WI38 (cell line): ENCODE results near the gene THSD4.
"Not testable (repeated sequence)": the region's sequence is repeated elsewhere in the genome, so short reads cannot be mapped to it uniquely, and the experiment has no call there.

Source experiments
- H3K4me3 ChIP-seq: 2 replicates; pipeline ENCODE4 v1.5.1; 2011; ENCODE audit warnings: low read depth, mild to moderate bottlenecking, control low read depth, low read length
- CTCF ChIP-seq: IDR thresholded peaks from 2 replicates; pipeline ENCODE4 v1.5.1; 2012; ENCODE audit warnings: low read depth, mild to moderate bottlenecking, control low read depth, low read length

The THSD4 gene

DNA sequence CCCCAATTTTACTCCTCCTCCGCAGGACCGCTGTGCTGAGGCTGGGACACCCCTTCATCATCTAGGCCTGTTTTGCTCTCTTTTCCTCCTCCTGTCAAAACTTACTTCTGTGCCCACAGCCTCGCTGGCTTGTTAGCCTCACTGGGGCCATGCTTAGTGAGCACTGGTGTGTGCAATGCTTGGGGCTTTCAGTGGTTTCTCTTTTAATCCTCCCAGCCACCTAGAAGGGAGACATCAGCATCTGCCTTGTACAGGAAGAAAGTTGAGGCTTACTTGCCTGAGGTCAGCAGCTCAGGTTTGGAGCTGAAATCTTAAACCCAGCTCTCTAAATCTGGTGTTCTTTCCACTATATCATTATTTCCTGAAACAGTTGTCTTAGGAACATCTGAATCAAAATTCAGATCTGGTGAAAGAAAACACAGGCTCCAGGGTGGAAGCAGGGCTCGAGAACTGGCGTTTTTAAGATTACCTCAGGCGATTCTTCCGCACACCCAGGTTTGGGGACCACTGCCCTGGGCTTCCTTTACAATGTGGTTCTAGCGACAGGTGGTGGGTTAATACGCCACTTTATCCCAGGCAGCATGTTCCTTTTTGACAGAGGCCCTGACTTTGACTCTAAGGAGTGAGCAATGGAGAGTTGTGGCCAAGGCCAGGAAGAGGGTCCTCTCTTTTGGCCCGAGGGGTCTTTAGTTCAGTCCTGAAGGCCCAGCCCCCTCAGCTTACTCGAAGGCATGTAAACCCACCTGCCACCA, 3.8 kb downstream of the THSD4 start:
- no peak for TF ChIP-seq CTCF

DNA sequence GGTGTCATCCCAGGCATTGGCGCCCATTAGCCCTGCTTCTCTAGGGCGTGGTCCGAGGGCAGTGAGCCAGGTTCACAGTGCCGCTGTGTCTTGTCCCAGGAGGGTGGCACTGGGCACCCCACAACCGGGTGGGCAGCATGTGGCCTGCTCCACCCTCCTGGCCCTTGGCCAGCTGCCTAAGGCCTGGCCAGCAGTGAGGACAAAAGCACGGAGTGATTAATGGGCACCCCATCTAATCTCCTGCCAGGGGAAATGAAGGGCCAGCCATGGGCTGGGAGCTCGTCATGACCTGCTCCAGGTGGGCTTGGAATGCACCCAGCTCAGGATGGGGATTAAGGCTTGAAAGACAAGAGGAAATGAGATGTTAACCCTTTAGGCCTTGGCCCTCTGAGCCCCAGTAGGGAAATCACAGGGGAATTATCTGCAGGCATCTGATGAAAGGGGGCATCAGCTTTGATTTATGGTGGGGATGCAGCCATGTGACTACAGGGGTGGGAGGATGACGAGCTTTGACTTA, 5.2 kb downstream of the THSD4 start:
- TF ChIP-seq CTCF = no peak
- no peak overlapping the region for H3K4me3 ChIP-seq

More for the DNA sequence above, 3.8 kb downstream of the THSD4 start:
- no peak overlapping the region for H3K4me3 ChIP-seq

- TF ChIP-seq CTCF = no peak
- H3K4me3 ChIP-seq = no peak overlapping the region
Observed at GRCh38 chr15:71121442-71121841, 6.2 kb downstream of the THSD4 start.

DNA sequence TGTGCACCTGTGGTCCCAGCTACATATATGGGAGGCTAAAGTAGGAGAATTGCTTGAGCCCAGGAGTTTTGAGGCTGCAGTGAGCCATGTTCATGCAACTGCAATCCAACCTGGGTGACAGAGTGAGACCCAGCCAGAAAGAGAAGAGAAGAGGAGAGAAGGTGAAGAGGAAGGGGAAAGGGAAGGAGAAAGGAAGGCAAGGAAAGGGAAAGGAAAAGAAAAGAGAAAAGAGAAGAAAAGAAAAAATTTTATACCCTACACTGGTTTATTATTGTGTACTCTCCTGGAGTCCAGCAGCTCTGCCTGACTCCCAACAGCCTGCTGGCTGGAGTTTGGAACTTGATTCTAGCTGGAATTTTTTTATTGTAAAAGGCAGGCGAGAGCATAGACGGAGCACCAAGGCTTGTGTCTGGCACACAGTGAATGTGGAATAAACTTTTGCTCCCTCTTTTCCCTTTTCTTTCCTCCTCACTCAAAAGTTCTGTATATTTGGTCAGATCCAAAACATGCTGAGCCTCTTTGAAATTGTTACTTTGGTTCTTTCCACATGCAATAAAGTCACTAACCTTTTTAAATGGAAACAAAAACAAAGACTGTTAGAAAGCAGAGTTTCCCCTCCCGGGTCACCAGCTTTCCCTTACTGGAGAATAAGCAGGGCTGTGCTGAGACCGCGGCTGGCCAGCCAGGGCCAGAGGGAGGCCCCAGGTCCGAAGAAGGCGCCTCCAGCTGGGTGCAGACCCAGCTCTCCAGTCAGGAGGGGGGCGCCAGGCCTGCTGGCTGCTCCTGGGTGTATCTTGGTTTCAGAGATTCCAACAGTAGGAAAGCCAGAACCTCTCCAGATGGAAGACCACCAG, 9.9 kb downstream of the THSD4 start:
- no peak for TF ChIP-seq CTCF
- no peak overlapping the region for H3K4me3 ChIP-seq

DNA sequence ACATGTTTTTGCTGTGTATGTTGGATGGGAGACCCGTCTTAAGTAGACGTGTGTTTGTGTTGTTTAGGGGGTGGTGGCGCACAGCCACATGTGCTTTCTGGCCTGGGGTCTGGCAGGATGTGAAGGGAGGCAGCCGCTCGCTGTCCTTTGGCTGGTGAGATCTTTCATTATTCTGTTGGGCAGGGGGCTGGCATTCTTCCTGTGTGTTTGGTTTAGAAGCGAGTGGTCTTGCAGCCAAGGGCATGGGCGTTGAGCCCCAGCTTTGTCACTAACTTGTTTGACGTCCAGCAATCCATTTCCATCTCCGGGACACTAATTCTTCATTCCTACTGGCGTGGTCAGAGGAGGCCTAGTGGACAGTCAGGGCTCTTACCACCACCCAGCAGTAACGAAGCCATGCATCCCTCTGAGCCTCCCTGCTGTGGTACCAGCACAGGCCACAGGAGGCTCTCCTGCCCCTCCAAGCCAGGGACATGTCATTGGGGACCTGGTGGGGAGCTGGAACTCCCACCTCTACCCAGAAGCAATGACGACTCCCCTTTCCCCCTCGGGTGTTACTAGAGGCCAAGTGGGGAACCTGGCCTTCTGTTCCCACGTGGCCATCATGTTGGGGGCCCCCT, 10.7 kb downstream of the THSD4 start:
- TF ChIP-seq CTCF = peak; percentile 42; the same call in 1 of the 2 replicates
- no peak overlapping the region for H3K4me3 ChIP-seq

DNA sequence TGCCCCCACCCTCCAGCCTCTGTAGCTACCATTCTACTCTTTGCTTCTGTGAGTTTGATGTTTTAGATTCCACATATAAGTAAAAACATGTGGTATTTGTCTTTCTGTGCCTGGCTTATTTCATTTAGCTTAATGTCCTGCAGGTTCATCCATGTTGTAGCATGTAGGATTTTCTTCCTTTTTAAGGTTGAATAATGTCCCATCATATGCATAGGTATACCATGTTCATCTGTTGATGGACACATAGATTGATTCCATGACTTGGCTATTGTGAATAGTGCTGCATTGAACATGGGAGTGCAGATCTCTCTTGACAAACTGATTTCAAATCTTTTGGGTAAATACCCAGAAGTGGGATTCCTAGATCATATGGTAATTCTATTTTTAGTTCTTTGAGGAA, 11.8 kb downstream of the THSD4 start:
- H3K4me3 ChIP-seq = no peak overlapping the region

DNA sequence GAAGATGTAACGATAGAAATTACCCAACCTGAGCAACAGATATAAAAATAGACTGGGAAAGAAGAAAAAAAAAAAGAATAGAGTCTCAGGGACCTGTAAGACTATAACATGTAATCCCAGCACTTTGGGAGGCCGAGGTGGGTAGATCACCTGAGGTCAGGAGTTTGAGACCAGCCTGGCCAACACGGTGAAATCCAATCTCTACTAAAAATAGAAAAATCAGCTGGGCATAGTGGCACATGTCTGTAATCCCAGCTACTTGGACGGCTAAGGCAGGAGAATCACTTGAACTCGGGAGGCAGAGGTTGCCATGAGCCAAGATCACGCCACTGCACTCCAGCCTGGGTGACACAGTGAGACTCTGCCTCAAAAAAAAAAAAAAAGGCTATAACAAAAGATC, 12.9 kb downstream of the THSD4 start:
- not testable (repeated sequence) for H3K4me3 ChIP-seq

More for the DNA sequence above, 11.8 kb downstream of the THSD4 start:
- no peak for TF ChIP-seq CTCF
